ENCODE measurements around the gene LCN2. TPM values are rescaled to one million over a fixed set of nuclear protein-coding genes. Genes with fewer than 3 reads are reported as not detected.

The LCN2 gene
- polyA plus RNA-seq, 1 experiment: not detected

- no peak for DNase-seq (ENCODE audit: low read depth)
- no peak for TF ChIP-seq CTCF (IDR thresholded peaks at IDR 0.05; ENCODE audit: insufficient read depth, low read depth, low read length)
- Histone ChIP-seq H3K36me3 (ENCODE audit: control insufficient read depth, insufficient read depth, low read length) (peaks cover 26% of the 10 kb centered on the region), H3K4me3 (ENCODE audit: low read depth, low read length) (no peak overlapping the region), H3K27me3 (ENCODE audit: control insufficient read depth, insufficient read depth, low read length) (no peaks in the 10 kb centered on the region)
- ChIA-PET CTCF (interaction anchor here (1.4 kb wide), 1 partner anchor 18 kb away, joined by 4 read pairs; no protein-coding TSS in a partner anchor), POLR2A (no interaction called here)
Measured at GRCh38 chr9:128163027-128163515, 13.8 kb downstream of the LCN2 start.

- peaks cover 26% of the 10 kb centered on the region for H3K36me3 ChIP-seq (ENCODE audit: control insufficient read depth, insufficient read depth, low read length)
Measured at GRCh38 chr9:128163523-128164306, 14.5 kb downstream of the LCN2 start.

GRCh38 chr9:128164307-128164885 is 15.1 kb downstream of the LCN2 start:
- no peak overlapping the region for H3K4me3 ChIP-seq (ENCODE audit: low read depth, low read length)
- no peak for TF ChIP-seq CTCF (IDR thresholded peaks at IDR 0.05; ENCODE audit: insufficient read depth, low read depth, low read length)
- peaks cover 32% of the 10 kb centered on the region for H3K36me3 ChIP-seq (ENCODE audit: control insufficient read depth, insufficient read depth, low read length)
- CTCF ChIA-PET: interaction anchor here (1.2 to 1.4 kb wide), 3 partner anchors 17 to 46 kb away, joined by 3 to 5 read pairs (median 4); no protein-coding TSS in a partner anchor
- POLR2A ChIA-PET: no interaction called here
- H3K27me3 ChIP-seq (ENCODE audit: control insufficient read depth, insufficient read depth, low read length): no peaks in the 10 kb centered on the region
- DNase-seq (ENCODE audit: low read depth): no peak

More at GRCh38 chr9:128163523-128164306, 14.5 kb downstream of the LCN2 start:
- no peak for TF ChIP-seq CTCF (IDR thresholded peaks at IDR 0.05; ENCODE audit: insufficient read depth, low read depth, low read length)
- POLR2A ChIA-PET: no interaction called here
- Histone ChIP-seq H3K4me3 (ENCODE audit: low read depth, low read length) (no peak overlapping the region), H3K27me3 (ENCODE audit: control insufficient read depth, insufficient read depth, low read length) (no peaks in the 10 kb centered on the region)
- DNase-seq (ENCODE audit: low read depth): no peak
- CTCF ChIA-PET: interaction anchor here (1.2 to 1.4 kb wide), 2 partner anchors 18 to 46 kb away, joined by 4 to 5 read pairs; no protein-coding TSS in a partner anchor

GRCh38 chr9:128166169-128166568 is 16.9 kb downstream of the LCN2 start:
- CTCF ChIA-PET: no interaction called here
- no peak for TF ChIP-seq CTCF (IDR thresholded peaks at IDR 0.05; ENCODE audit: insufficient read depth, low read depth, low read length)
- no peak for DNase-seq (ENCODE audit: low read depth)
- H3K4me3 ChIP-seq (ENCODE audit: low read depth, low read length): no peak overlapping the region
- POLR2A ChIA-PET: no interaction called here
- peaks cover 36% of the 10 kb centered on the region for H3K36me3 ChIP-seq (ENCODE audit: control insufficient read depth, insufficient read depth, low read length)
- no peaks in the 10 kb centered on the region for H3K27me3 ChIP-seq (ENCODE audit: control insufficient read depth, insufficient read depth, low read length)

- POLR2A ChIA-PET: no interaction called here
- H3K27me3 ChIP-seq (ENCODE audit: control insufficient read depth, insufficient read depth, low read length): no peaks in the 10 kb centered on the region
- H3K4me3 ChIP-seq (ENCODE audit: low read depth, low read length): no peak overlapping the region
- no peak for TF ChIP-seq CTCF (IDR thresholded peaks at IDR 0.05; ENCODE audit: insufficient read depth, low read depth, low read length)
- DNase-seq (ENCODE audit: low read depth): no peak
- H3K36me3 ChIP-seq (ENCODE audit: control insufficient read depth, insufficient read depth, low read length): peaks cover 35% of the 10 kb centered on the region
- CTCF ChIA-PET: interaction anchor here (0.7 kb wide), 1 partner anchor 16 kb away, joined by 3 read pairs; no protein-coding TSS in a partner anchor
Measured at GRCh38 chr9:128167209-128167608, 18.0 kb downstream of the LCN2 start.

Measured in BJ (cell line).